Activated CD4-positive, alpha-beta T cell treated with anti-CD3 and anti-CD28 coated beads for 24 hours (primary cell): Measurements from ENCODE around the gene RIPOR1.
A peak's percentile ranks its signal among the peaks of the same experiment; 100 is the strongest.

Experiments
- DNase-seq, 2 donors: peaks; one replicate each; pipeline ENCODE4 v3.0.0-alpha.2; 2020; ENCODE audit warnings: low read depth in 2 of 2

Gene RIPOR1

DNA sequence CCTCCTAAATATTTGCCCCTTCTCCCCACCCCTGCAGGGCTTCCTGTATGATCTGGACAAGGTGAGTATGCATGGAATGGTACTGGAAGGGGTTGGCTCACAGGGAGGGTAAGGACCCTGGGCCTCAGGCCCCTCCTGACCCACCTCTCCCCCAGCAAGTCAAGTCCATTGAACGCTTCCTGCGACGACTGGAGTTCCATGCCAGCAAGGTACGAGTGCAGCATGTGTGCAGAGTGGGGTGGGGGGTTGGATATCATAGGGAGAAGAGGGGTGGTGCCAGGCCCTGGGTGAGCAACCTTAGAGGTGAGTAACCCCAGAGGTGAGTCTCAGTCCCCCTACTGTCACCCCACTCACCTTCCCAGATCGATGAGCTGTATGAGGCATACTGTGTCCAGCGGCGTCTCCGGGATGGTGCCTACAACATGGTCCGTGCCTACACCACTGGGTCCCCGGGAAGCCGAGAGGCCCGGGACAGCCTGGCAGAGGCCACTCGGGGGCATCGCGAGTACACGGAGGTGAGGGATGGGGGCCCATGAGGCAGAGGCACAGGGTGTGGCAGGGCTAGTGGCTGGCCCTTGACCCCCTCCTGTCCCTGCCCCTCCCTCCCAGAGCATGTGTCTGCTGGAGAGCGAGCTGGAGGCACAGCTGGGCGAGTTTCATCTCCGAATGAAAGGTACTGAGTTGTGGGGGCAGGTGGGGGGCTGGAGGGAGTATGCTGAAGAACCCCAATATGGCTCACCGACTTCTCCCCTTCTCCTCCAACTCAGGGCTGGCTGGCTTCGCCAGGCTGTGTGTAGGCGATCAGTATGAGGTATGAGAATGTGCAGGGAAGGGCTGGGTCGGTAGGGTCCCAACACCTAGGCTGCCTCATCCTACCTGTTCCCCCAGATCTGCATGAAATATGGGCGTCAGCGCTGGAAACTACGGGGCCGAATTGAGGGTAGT is 11.3 kb downstream of the RIPOR1 start:
- no peak for DNase-seq

DNA sequence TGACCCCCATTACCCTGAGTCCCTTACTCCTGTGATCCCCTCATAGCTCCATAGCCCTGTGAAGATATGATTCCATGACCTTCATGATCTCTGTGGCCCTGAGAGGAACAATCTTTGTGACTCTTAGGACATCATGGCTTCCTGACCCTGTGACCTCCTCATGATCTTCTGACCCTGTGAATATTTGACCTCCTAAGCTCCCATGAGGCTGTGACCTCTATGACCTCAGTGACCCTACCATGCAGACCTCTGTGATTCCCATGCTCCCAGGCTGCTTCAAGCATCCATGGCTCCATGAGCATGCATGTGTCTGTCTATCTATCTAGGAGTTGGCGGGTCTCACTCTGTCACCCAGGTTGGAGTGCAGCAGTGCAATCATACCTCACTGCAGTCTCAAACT is 12.1 kb downstream of the RIPOR1 start:
- no peak for DNase-seq

DNA sequence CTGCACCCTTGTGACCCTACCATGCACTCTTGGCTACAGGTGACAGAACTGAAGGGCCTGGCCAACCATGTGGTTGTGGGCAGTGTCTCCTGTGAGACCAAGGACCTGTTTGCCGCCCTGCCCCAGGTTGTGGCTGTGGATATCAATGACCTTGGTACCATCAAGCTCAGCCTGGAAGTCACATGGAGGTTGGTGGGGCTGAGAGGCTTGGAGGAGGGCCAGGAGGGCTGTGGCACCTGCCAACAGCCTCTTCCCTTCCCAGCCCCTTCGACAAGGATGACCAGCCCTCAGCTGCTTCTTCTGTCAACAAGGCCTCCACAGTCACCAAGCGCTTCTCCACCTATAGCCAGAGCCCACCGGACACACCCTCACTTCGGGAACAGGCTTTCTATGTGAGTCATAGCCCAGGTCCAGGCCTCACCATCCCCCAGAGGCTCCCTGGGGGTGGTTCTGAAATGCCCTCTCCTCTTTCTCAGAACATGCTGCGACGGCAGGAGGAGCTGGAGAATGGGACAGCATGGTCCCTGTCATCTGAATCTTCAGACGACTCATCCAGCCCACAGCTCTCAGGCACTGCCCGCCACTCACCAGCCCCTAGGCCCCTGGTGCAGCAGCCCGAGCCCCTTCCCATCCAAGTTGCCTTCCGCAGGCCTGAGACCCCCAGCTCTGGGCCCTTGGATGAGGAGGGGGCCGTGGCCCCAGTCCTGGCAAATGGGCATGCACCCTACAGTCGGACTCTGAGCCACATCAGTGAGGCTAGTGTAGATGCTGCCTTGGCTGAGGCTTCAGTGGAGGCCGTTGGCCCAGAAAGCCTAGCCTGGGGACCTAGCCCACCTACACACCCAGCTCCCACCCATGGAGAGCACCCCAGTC is 13.0 kb downstream of the RIPOR1 start:
- no peak for DNase-seq

DNA sequence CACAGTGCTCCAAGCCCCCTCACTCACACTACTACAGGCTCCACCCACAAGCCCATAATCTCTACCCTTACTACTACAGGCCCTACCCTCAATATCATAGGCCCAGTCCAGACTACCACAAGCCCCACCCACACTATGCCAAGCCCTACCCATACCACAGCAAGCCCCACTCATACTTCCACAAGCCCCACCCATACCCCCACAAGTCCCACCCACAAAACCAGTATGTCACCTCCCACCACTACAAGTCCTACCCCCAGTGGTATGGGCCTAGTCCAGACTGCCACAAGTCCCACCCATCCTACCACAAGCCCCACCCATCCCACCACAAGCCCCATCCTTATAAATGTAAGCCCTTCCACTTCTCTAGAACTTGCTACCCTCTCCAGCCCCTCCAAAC is 13.8 kb downstream of the RIPOR1 start:
- DNase-seq = no peak

DNA sequence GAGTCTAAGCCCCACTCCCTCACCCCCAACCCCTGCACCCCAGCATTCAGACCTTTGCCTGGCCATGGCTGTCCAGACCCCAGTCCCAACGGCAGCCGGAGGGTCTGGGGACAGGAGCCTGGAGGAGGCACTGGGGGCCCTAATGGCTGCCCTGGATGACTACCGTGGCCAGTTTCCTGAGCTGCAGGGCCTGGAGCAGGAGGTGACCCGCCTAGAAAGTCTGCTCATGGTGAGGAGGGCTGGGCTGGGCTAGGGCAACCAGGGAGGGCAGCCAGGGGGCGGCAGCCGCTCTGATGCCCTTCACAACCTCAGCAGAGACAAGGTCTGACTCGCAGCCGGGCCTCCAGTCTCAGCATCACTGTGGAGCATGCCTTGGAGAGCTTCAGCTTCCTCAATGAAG is 14.4 kb downstream of the RIPOR1 start:
- DNase-seq = no peak

DNA sequence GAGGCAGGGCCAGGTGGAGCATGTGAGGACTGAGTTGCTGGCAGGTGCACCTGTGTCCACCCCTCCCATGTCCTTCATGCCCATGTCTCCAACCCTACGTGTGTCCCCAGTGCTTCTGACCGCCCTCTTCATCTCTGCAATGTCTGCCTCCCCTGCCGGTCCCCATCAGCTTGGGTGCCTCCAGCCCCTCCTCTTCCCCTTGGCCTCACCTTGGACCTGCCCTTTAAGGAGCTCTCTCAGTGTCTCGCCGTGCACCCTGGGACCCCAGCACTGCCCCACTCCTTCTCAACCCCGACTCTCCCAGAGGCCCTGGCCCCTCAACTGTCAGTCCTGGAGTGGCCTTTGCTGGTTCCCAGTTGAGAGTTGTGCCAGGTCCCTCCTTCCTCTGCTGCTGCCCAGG is 15.0 kb downstream of the RIPOR1 start:
- DNase-seq = no peak

DNA sequence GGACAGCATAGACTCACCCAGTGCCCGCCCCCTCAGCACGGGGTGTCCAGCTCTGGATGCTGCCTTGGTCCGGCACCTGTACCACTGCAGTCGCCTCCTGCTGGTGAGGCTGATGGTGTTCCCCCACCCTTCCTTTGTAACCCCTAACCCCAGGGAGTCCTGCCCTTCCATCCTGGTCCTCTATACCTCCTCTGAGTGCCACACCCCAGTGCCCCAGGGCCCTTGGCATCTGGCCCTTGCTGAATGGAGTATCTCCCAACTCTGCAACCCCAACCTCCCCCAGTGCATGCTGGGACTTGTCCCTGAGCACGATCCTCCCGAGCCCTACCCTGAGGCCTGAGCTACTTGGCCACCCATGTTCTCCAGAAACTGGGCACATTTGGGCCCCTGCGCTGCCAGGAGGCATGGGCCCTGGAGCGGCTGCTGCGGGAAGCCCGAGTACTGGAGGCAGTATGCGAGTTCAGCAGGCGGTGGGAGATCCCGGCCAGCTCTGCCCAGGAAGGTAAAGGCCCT is 15.8 kb downstream of the RIPOR1 start:
- no peak for DNase-seq

DNA sequence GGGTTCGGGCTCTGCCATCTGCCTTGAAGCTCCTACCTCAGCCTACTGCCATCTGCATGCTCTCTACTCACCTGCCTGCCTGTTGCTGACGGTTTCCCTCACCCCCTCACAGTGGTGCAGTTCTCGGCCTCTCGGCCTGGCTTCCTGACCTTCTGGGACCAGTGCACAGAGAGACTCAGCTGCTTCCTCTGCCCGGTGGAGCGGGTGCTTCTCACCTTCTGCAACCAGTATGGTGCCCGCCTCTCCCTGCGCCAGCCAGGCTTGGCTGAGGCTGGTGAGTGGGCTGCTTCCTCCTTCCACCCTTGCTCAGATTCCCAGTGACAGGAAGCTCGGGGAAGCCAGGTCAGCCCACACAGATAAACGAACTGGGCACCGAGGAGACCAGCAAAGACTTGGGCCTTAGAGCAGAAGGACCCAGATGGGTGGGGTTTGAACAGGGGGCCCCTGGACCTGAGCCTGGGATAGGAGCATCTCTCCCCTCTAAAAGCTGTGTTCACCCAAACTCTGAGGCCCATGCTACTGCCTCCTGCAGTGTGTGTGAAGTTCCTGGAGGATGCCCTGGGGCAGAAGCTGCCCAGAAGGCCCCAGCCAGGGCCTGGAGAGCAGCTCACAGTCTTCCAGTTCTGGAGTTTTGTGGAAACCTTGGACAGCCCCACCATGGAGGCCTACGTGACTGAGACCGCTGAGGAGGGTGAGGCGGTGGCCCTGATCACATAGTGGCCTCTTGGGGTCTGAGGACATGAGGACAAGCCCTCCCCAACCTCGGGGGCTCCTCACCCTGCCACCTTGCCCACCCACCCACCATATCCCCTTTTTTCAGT is 16.4 kb downstream of the RIPOR1 start:
- no peak for DNase-seq

DNA sequence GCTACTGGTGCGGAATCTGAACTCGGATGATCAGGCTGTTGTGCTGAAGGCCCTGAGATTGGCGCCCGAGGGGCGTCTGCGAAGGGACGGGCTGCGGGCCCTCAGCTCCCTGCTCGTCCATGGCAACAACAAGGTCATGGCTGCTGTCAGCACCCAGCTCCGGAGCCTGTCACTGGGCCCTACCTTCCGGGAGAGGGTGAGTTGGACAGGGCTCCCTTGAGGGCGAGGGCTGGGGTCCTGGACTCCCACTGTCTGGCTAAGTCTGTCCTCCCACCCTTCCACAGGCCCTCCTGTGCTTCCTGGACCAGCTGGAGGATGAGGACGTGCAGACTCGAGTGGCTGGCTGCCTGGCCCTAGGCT is 17.0 kb downstream of the RIPOR1 start:
- DNase-seq = no peak

DNA sequence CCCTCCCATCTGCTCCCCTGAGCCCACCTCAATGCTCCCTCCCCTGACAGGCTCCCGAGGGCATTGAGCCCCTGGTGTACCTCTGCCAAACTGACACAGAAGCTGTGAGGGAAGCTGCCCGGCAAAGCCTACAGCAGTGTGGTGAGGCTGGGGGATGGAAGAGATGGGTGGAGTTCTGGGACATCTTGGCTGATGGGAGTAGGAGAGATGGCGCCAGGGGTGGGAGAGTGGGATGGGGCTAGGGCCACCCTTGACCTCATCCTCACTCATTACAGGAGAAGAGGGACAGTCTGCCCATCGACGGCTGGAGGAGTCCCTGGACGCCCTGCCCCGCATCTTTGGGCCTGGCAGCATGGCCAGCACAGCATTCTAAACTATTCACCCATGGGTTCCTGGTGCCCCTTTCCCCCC is 17.5 kb downstream of the RIPOR1 start:
- no peak for DNase-seq

DNA sequence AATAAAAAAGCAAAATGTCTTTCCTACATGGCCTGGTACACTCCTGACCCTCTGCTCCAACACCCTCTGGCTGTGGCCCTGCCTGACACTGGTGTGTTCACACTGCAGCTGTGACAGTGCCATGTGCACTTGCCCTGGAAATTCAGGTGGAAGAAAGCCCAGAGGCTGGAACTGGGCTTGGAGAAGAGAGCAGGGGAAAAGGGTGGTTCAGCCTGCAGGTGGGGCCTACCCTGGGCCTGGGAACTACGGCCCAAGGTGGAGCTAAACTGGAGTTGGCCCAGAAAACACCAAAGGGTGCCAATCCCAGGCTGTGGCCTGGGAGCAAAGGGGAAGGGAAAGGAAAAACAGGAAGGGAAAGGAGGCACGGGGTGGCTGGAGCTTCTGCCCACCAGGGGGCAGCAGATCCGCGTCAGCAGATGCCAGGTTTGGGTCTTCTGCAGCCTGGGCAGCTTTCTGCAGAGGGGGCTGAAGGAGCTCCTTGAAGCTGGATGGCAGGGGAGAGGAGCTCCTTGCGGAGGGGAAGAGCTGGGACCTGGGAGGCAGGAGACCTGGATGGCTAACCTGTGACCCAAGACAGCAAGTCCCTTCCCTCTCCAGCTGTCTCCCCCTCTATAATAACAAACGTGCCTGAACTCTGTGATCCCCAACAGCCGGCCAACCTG is 18.3 kb downstream of the RIPOR1 start:
- peak; percentile 63 to 66 for DNase-seq

DNA sequence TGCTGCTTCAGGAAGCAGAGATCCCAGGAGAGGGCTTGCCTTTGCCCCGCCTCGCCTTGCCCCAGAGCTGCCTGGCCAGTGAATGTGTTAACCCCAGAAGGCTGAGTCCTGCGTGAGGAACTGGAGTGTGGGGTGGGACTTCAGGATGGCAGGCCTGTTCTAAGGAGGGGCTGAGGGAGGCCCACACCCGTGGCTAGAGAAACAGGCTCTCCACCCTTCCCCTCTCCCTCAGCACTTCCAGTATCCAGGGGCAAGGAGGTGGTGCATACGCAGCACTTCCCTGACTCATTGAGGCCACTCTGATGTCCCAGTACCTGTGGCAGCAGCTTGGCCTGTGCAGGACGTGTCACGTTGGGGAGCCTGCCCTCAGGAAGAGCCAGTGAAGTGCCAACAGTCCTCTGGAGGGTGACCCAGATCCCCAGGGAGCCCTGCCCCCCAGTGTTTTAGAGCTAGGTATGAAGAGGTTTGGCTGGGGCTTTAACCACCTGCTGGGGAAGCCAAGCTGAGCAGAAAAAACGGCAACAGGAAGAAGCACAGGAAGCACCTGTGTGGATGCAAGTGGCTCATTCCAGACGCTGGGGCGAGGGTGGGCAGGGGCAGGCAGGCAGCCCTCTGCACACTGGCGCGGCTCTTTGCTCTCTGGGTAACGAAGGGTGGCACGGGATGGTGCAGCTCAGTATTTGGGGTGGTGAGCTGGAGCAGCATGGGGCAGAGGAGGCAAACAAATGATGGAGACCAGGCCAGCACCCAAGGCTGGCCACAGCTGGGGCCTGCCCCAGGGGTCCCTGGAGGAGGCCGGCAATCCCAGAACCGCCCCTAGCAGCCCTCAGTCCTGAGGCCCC is 19.0 kb downstream of the RIPOR1 start:
- no peak for DNase-seq

DNA sequence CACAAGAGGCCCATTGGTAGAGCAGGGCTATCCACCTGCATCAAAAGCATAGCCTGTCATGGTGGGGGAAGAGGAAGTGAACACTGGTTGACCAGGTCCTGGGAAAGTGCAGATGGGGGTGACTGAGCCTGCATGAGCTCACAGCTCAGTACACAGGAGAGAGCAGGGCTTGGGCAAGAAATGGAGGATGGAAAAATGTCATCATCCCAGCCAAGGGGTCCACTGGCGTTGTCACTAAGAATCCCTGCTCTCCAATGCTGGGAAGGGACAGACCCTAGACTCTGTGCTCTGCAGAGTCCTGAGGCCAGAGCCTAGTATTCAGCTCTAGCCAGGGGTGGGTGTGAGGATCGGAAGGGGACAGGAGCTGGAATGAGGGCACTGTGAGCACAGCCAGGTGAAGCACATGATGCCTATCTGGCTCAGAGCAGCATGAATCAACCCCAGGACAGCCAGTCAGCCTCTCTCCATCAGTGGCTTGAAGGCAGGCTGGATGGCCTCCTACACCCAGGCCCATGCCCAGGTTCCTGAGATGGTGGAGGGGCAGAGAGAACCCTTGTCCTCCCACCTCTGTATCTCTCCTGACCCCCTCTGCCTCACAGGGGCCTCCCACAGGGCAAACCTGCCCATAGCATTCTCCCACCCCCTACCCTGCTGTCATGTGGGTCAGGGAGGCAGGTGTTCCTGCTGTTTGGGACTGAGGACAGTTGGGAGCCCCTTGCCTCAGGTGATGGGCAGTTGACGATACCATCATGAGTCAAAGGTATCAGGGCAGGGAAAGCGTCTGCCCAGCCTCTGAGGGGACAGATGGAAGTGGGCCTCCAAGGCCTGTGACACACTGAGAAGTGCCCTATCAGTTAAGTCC is 19.9 kb downstream of the RIPOR1 start:
- no peak for DNase-seq

DNA sequence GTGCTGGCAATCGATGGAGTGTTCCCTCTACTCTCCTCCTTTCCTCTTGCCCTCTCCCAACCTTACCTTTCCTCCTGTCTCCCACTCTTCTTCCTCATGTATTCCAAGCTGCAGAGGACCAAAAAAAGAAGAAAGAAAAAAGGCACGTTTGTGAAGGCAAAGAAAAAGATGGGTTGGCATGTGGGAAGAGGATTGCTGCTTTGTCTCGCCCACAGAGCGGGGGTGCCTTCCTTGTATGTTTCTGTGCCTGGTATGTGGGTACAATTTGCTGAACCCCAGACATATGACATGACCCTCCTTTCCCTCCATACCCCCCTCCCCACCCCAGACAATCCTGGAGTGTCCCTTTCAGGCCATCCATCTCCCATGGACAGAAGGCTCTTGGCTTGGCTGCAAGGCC is 20.6 kb downstream of the RIPOR1 start:
- DNase-seq = no peak

DNA sequence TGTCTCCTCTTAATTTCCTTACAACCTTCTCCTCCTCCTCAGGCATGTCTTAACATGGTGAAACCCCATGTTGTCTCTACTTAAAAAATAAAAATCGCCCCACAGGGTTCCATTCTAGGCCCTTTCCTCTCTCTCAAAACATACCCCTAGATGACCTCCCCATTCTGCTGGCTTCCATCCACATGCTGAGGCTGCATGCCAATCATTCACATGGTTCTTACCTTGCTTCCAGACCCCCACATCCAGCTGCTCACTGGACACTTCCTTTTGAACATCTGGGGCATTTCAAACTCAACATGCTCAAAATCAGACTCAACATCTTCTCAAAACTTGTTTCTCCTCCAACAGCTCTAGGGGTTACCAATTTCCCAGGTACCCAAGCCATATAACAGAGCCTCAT is 21.3 kb downstream of the RIPOR1 start:
- DNase-seq = no peak

DNA sequence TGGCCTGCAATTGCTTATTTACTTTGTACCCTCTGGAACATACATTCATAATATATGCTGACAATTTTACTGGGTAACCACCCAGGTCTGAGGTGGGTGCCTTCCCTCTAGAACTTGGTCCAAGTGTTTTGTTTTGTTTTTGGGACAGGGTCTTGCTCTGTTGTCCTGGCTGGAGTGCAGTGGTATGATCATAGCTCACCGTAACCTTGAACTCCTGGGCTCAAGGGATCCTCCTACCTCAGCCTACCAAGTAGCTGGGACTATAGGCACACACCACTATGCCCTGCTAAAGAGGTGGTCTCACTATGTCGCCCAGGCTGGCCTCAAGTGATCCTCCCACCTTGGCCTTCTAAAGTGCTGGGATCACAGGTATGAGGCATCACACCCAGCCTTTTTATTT is 22.5 kb downstream of the RIPOR1 start:
- DNase-seq = no peak

DNA sequence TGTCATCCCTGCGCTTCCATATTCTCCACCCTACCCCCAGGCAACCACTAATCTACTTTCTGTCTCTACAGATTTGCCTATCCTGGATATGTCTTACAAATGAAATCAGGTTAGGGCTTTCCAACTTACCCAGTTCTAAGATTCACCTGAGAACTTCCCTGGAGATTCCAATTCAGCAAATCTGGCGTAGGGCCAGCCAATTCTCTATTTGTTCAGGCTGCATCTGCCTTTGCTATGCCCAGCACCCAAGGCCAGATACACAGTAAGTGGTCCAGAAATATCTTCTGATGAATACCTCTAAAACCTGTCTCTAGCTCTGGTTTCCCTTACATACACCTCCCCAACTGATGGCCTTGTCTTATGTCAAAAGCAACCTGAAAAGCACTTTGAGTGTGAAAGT is 23.3 kb downstream of the RIPOR1 start:
- no peak for DNase-seq

DNA sequence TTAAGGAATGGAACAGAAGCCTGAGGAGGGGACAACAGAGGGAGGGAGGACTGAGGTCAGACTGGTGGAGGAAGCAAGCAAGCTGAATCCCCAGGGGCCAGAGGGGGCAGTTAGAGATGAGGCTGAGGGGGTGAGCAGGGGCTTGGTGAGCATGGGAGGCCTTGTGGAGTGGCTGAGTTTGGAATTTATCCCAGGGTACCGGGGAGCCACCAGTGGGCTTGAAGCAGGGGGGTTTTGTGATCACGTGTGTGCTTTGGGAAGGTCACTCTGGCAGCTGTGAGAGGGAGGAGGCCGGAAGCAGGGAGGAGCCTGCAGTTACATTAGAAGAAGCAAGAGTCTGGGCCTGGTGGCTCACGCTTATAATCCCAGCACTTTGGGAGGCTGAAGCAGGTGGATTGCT is 23.8 kb downstream of the RIPOR1 start:
- DNase-seq = no peak

DNA sequence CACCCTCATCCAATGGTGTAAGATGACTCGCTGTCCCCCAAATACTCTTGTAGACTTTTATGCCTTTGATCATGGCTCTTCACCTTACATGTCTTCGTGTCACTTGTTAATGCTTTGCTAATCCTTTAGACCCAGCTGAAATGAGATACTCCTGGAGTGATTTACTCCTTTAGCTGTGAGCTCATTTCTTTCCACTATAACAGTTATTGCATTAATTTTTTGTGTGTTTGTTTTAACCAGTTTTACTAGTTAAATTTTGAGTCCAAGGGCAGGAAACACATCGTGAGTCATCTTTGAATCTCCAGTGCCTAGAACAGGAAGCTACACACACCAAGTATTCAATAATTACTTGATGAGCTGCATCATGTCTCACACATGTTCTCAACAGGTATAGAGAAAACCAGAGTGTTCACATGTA is 27.2 kb downstream of the RIPOR1 start:
- peak in 1 of 2 donors; percentile 12 for DNase-seq
